Measurements from ENCODE around the gene ABCC8. TPM values are rescaled to one million over a fixed set of nuclear protein-coding genes. Genes with fewer than 3 reads are reported as not detected.

The ABCC8 gene
- total and polyA plus RNA-seq, 2 donors (not counting 3 experiments of a cell fraction or from before 2014, with no cell fraction given): not detected

- TF ChIP-seq CTCF (IDR thresholded peaks at IDR 0.05; ENCODE audit: extremely low read depth in 1 of 2, insufficient read depth in 1 of 2, low read depth in 1 of 2, low read length in 2 of 2) (peak; percentile 34 to 73), POLR2AphosphoS5 (IDR thresholded peaks at IDR 0.05; ENCODE audit: insufficient read depth, low read depth, low read length) (no peak), JUN (IDR thresholded peaks at IDR 0.05; ENCODE audit: borderline replicate concordance, insufficient read depth, insufficient read length, low read depth) (no peak)
- no peaks in the 10 kb centered on the region for H3K9me3 ChIP-seq (replicated peaks; ENCODE audit: control insufficient read depth, insufficient read depth, low read length)
- POLR2A ChIA-PET: interaction anchor here (0.5 kb wide), 1 partner anchor 649 kb away, joined by 5 read pairs; no protein-coding TSS in a partner anchor
- DNase-seq (ENCODE audit: low read depth, low spot score) (peak; percentile 43), FAIRE-seq (no peak)
- intact Hi-C loops (cut with micrococcal nuclease): loop anchor here (1.0 to 10.0 kb wide), 2 partner anchors 90 to 605 kb away; no protein-coding TSS in a partner anchor
- H3K79me2 ChIP-seq (ENCODE audit: control insufficient read depth, insufficient read depth, low read length): no peaks in the 10 kb centered on the region
- BruUV-seq (replicated peaks): no TSS peak
- no peaks in the 10 kb centered on the region for H4K20me1 ChIP-seq (replicated peaks; ENCODE audit: control insufficient read depth, extremely low read depth, insufficient read depth, low read length)
- no peak overlapping the region for H3K9ac ChIP-seq (replicated peaks; ENCODE audit: extremely low read depth, insufficient read depth, low read length)
- no peaks in the 10 kb centered on the region for H3K9me1 ChIP-seq (replicated peaks; ENCODE audit: control insufficient read depth, extremely low read depth, insufficient read depth, low read length)
- peak overlapping the region in 1 of 3 experiments; percentile 39 for H3K4me3 ChIP-seq (replicated peaks in 1 of 3; ENCODE audit: insufficient read depth in 1 of 3, low read depth in 1 of 3, low read length in 3 of 3)
- H3K4me2 ChIP-seq (ENCODE audit: insufficient read depth, low read length): peak overlapping the region; percentile 57
- H3K36me3 ChIP-seq (ENCODE audit: control insufficient read depth in 2 of 2, extremely low read depth in 1 of 2, insufficient read depth in 2 of 2, low read length in 2 of 2): no peaks in the 10 kb centered on the region
- H3K4me1 ChIP-seq (ENCODE audit: control insufficient read depth, extremely low read depth, insufficient read depth, low read length): no peaks in the 10 kb centered on the region
- H3K27me3 ChIP-seq (ENCODE audit: control insufficient read depth in 2 of 2, insufficient read depth in 2 of 2, low read length in 2 of 2): peaks cover 8 to 14% of the 10 kb centered on the region in 2 experiments
- dilution Hi-C loops (cut with MboI; ENCODE audit: extremely low pct_ligation_motif_present, low sequenced_read_pairs): no loop called here
- H3K27ac ChIP-seq (ENCODE audit: insufficient read depth, low read depth, low read length): no peak overlapping the region
- CTCF ChIA-PET: interaction anchor here (0.7 to 2.6 kb wide), 10 partner anchors 11 to 342 kb away, joined by 3 to 31 read pairs (median 3); no protein-coding TSS in a partner anchor
- peak overlapping the region; percentile 81 for H2AFZ ChIP-seq (ENCODE audit: low read depth, low read length)
Measured at GRCh38 chr11:17389211-17389956, 87.3 kb downstream of the ABCC8 start.

Measured in endothelial cell of umbilical vein (primary cell).